Measurements from ENCODE around the gene CIPC. TPM values are rescaled to one million over a fixed set of nuclear protein-coding genes. Genes with fewer than 3 reads are reported as not detected.

CIPC gene
- total and polyA plus RNA-seq, 2 of the 13 experiments (the other 11 are each of a cell fraction or from before 2014, with no cell fraction given) = 7.6 to 13.9 TPM

GRCh38 chr14:77131206-77131605, 33.1 kb downstream of the CIPC start (continued):
- TF ChIP-seq ZHX1 (CRISPR knock-in tag; IDR thresholded peaks at IDR 0.05; ENCODE audit: low read depth) (no peak), ZNF768 (CRISPR knock-in tag; IDR thresholded peaks at IDR 0.05) (no peak), PRDM15 (CRISPR knock-in tag; IDR thresholded peaks at IDR 0.05) (no peak), ZNF253 (CRISPR knock-in tag; IDR thresholded peaks at IDR 0.05; ENCODE audit: borderline replicate concordance) (no peak), PAXIP1 (CRISPR knock-in tag; conservative IDR thresholded peaks at IDR 0.05) (no peak)
